ENCODE results near the gene SLC2A9.

DNA sequence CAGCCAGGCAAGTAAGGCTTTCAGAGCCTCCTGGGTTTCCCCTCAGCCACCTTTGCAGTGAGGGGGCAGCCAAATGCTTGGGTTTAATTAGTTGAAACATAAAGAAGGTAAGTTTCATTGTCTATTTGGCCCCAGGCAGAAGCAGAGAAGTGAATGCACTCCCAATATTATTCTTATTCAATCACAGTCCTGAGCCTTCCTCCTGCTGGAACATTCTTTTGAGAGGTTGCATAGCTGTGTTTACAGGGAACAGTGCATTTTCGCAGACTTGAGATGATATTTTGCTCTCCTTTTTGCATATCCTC, 13.9 kb downstream of the SLC2A9 start:
- TF ChIP-seq, protein P1, sequence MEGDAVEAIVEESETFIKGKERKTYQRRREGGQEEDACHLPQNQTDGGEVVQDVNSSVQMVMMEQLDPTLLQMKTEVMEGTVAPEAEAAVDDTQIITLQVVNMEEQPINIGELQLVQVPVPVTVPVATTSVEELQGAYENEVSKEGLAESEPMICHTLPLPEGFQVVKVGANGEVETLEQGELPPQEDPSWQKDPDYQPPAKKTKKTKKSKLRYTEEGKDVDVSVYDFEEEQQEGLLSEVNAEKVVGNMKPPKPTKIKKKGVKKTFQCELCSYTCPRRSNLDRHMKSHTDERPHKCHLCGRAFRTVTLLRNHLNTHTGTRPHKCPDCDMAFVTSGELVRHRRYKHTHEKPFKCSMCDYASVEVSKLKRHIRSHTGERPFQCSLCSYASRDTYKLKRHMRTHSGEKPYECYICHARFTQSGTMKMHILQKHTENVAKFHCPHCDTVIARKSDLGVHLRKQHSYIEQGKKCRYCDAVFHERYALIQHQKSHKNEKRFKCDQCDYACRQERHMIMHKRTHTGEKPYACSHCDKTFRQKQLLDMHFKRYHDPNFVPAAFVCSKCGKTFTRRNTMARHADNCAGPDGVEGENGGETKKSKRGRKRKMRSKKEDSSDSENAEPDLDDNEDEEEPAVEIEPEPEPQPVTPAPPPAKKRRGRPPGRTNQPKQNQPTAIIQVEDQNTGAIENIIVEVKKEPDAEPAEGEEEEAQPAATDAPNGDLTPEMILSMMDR (IDR thresholded peaks at IDR 0.05; ENCODE audit: insufficient read depth, low read length, poor library complexity, severe bottlenecking) = no peak
- TF ChIP-seq EZH2phosphoT487 (conservative IDR thresholded peaks at IDR 0.05; ENCODE audit: low read length) = no peak

Measured in SU-DHL-6 (cell line).